ENCODE measurements around the gene CCDC13. TPM values are rescaled to one million over a fixed set of nuclear protein-coding genes. Genes with fewer than 3 reads are reported as not detected.

The CCDC13 gene
- total RNA-seq, 1 experiment from 2014 or later, result 0.41 TPM

DNA sequence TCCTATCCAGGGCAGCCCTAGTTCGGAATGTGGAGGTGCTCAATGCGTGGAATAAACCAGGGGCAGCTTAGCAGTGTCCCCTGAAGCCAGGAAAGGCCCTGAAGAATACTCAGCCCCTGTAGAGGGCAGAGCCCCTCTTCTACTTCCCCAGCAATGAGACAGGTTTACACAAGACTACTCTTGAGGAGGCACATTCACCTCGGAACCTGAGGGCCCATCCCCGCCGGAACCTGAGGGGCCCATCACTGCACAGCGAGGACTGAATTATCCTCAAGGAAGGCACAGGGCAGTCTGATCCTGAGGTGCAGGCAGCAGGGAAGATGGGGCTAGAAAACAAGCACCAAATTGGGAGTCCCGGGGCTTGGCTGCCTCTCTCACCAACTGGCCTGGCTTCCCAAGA is 22.2 kb downstream of the CCDC13 start:
- no peak overlapping the region for H3K4me2 ChIP-seq
- TF ChIP-seq EZH2 (IDR thresholded peaks at IDR 0.05; ENCODE audit: low read depth), result no peak
- TF ChIP-seq, protein P1, sequence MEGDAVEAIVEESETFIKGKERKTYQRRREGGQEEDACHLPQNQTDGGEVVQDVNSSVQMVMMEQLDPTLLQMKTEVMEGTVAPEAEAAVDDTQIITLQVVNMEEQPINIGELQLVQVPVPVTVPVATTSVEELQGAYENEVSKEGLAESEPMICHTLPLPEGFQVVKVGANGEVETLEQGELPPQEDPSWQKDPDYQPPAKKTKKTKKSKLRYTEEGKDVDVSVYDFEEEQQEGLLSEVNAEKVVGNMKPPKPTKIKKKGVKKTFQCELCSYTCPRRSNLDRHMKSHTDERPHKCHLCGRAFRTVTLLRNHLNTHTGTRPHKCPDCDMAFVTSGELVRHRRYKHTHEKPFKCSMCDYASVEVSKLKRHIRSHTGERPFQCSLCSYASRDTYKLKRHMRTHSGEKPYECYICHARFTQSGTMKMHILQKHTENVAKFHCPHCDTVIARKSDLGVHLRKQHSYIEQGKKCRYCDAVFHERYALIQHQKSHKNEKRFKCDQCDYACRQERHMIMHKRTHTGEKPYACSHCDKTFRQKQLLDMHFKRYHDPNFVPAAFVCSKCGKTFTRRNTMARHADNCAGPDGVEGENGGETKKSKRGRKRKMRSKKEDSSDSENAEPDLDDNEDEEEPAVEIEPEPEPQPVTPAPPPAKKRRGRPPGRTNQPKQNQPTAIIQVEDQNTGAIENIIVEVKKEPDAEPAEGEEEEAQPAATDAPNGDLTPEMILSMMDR (conservative IDR thresholded peaks at IDR 0.05), result no peak
- DNase-seq, result no peak
- ChIA-PET POLR2A (ENCODE audit: unreplicated experiment) (no interaction called here), CTCF (interaction anchor here (0.6 kb wide), 1 partner anchor 9 kb away, joined by 8 read pairs; no protein-coding TSS in a partner anchor)
- H3K27ac ChIP-seq, result no peak overlapping the region
- no peaks in the 10 kb centered on the region for H3K79me2 ChIP-seq (ENCODE audit: low read depth)
- no peak overlapping the region for H3K4me3 ChIP-seq
- H3K4me1 ChIP-seq (replicated peaks; ENCODE audit: insufficient read depth), result 0 out of 2 replicates have a peak, but pooled peaks cover 11% of the 10 kb centered on the region
- no TSS peak for BruUV-seq (replicated peaks)
- no peaks in the 10 kb centered on the region for H4K20me1 ChIP-seq (ENCODE audit: insufficient read depth)
- no peaks in the 10 kb centered on the region for H3K36me3 ChIP-seq (ENCODE audit: low read depth)
- no peak overlapping the region for H2AFZ ChIP-seq
- H3F3A ChIP-seq (ENCODE audit: insufficient read depth, low read depth), result no peaks in the 10 kb centered on the region
- intact Hi-C loops (cut with micrococcal nuclease; ENCODE audit: unreplicated experiment), result no loop called here
- H3K9me3 ChIP-seq (ENCODE audit: insufficient read depth, low read depth), result no peaks in the 10 kb centered on the region
- no peaks in the 10 kb centered on the region for H3K27me3 ChIP-seq (ENCODE audit: insufficient read depth, low read depth)
- H3K9me2 ChIP-seq (ENCODE audit: insufficient read depth), result no peaks in the 10 kb centered on the region

DNA sequence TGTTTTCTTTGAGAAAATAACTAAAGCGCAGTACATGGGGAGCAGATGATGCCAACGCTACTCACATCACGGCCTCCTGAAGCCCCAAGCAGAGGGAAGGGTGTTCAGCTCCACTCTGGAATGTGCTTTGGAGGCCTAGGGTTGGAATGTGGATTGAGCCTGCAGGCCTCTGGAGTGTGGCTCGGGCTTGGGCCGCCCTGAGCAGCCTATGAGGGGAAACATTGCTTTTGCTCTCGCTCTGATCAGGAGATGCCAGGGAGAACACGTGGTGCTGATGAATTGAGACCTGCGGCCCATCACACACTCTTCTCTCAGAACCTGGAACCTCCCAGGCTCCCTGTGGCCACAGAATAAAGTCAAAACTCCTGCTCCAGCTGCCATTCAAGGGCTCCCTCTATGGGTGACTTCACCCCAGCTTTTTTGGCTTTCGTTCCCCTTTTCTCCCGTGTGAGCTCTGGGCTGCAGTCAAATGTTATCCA is 23.3 kb downstream of the CCDC13 start:
- no peak overlapping the region for H3K4me3 ChIP-seq
- H3K4me2 ChIP-seq, result no peak overlapping the region
- BruUV-seq (replicated peaks), result no TSS peak
- ChIA-PET CTCF (interaction anchor here (1.0 kb wide), 1 partner anchor 124 kb away, joined by 4 read pairs; no protein-coding TSS in a partner anchor), POLR2A (ENCODE audit: unreplicated experiment) (no interaction called here)
- H3K36me3 ChIP-seq (ENCODE audit: low read depth), result no peaks in the 10 kb centered on the region
- no peak for TF ChIP-seq EZH2 (IDR thresholded peaks at IDR 0.05; ENCODE audit: low read depth)
- TF ChIP-seq, protein P1 (conservative IDR thresholded peaks at IDR 0.05), result peak; percentile 48
- H3F3A ChIP-seq (ENCODE audit: insufficient read depth, low read depth), result no peaks in the 10 kb centered on the region
- H3K27me3 ChIP-seq (ENCODE audit: insufficient read depth, low read depth), result no peaks in the 10 kb centered on the region
- 0 out of 2 replicates have a peak, but pooled peaks cover 12% of the 10 kb centered on the region for H3K4me1 ChIP-seq (replicated peaks; ENCODE audit: insufficient read depth)
- no peaks in the 10 kb centered on the region for H3K9me3 ChIP-seq (ENCODE audit: insufficient read depth, low read depth)
- no peaks in the 10 kb centered on the region for H3K79me2 ChIP-seq (ENCODE audit: low read depth)
- H2AFZ ChIP-seq, result no peak overlapping the region
- H3K9me2 ChIP-seq (ENCODE audit: insufficient read depth), result no peaks in the 10 kb centered on the region
- no peaks in the 10 kb centered on the region for H4K20me1 ChIP-seq (ENCODE audit: insufficient read depth)
- no peak overlapping the region for H3K27ac ChIP-seq
- intact Hi-C loops (cut with micrococcal nuclease; ENCODE audit: unreplicated experiment), result no loop called here
- peak in 1 of 2 experiments; percentile 12 for DNase-seq

- Histone ChIP-seq H4K20me1 (ENCODE audit: insufficient read depth) (no peaks in the 10 kb centered on the region), H3K9me3 (ENCODE audit: insufficient read depth, low read depth) (no peaks in the 10 kb centered on the region), H3K9me2 (ENCODE audit: insufficient read depth) (no peaks in the 10 kb centered on the region), H3F3A (ENCODE audit: insufficient read depth, low read depth) (no peaks in the 10 kb centered on the region), H2AFZ (no peak overlapping the region), H3K4me3 (no peak overlapping the region), H3K27ac (no peak overlapping the region), H3K79me2 (ENCODE audit: low read depth) (no peaks in the 10 kb centered on the region), H3K4me1 (replicated peaks; ENCODE audit: insufficient read depth) (0 out of 2 replicates have a peak, but pooled peaks cover 12% of the 10 kb centered on the region), H3K36me3 (ENCODE audit: low read depth) (no peaks in the 10 kb centered on the region), H3K4me2 (no peak overlapping the region), H3K27me3 (ENCODE audit: insufficient read depth, low read depth) (no peaks in the 10 kb centered on the region)
- intact Hi-C loops (cut with micrococcal nuclease; ENCODE audit: unreplicated experiment), result no loop called here
- TF ChIP-seq, protein P1 (conservative IDR thresholded peaks at IDR 0.05), result no peak
- no peak for TF ChIP-seq EZH2 (IDR thresholded peaks at IDR 0.05; ENCODE audit: low read depth)
- POLR2A ChIA-PET (ENCODE audit: unreplicated experiment), result no interaction called here
- CTCF ChIA-PET, result interaction anchor here (1.0 kb wide), 1 partner anchor 123 kb away, joined by 4 read pairs; no protein-coding TSS in a partner anchor
- BruUV-seq (replicated peaks), result no TSS peak
- DNase-seq, result no peak
Measured at GRCh38 chr3:42749025-42749752, 23.9 kb downstream of the CCDC13 start.
